ENCODE results near the gene RAB6B.

RAB6B gene

GRCh38 chr3:133905376-133905775 lies 9.7 kb upstream of the RAB6B start:
- Histone ChIP-seq H3K4me1 (ENCODE audit: control insufficient read depth, insufficient read depth, low read length) (no peaks in the 10 kb centered on the region), H3K36me3 (ENCODE audit: control insufficient read depth in 2 of 2, insufficient read depth in 1 of 2, low read length in 2 of 2) (no peaks in the 10 kb centered on the region), H3K9me3 (ENCODE audit: control insufficient read depth, insufficient read depth, low read depth, low read length) (no peaks in the 10 kb centered on the region), H3K4me3 (ENCODE audit: low read depth, low read length) (no peak overlapping the region), H3K27ac (ENCODE audit: extremely low read depth, low read depth, low read length) (no peak overlapping the region)
- TF ChIP-seq ZNF670 (tag by site-specific recombination; IDR thresholded peaks at IDR 0.05; ENCODE audit: low read depth) (no peak), ZNF48 (tag by site-specific recombination; IDR thresholded peaks at IDR 0.05) (no peak), GLI2 (tag by site-specific recombination; IDR thresholded peaks at IDR 0.05; ENCODE audit: borderline replicate concordance, low read depth) (no peak), HOXD13 (CRISPR knock-in tag; IDR thresholded peaks at IDR 0.05; ENCODE audit: borderline replicate concordance) (no peak), ZNF169 (tag by site-specific recombination; IDR thresholded peaks at IDR 0.05) (no peak), ZNF362 (tag by site-specific recombination; IDR thresholded peaks at IDR 0.05) (no peak), ZNF37A (tag by site-specific recombination; IDR thresholded peaks at IDR 0.05) (no peak), PRDM1 (tag by site-specific recombination; IDR thresholded peaks at IDR 0.05) (no peak)
- ChIA-PET POLR2A (no interaction called here), CTCF (interaction anchor here (0.8 to 0.9 kb wide), 2 partner anchors 87 to 308 kb away, joined by 4 read pairs; no protein-coding TSS in a partner anchor)

DNA sequence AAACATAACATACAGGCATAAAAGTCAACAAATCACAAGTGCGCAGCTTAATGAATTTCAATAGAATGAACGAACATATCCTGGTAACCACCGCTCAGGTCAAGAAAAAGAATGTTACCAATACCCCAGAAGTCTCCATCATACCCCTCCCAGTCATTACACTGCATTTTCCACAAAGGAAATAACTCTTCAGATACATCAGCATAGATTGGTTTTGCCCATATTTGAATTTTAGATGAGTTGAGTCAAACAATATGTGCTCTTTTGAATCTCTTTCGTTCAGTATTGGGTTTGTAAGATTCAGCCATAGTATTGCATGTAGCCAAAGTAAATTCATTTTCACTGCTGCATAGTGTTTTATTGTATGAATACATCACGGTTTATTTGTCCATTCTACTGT lies 6.2 kb upstream of the RAB6B start:
- H3K9me3 ChIP-seq (ENCODE audit: control insufficient read depth, insufficient read depth, low read depth, low read length) = no peaks in the 10 kb centered on the region
- no peak overlapping the region for H3K4me3 ChIP-seq (ENCODE audit: low read depth, low read length)
- no peak overlapping the region for H3K27ac ChIP-seq (ENCODE audit: extremely low read depth, low read depth, low read length)
- TF ChIP-seq ZNF292 (tag by site-specific recombination; IDR thresholded peaks at IDR 0.05; ENCODE audit: borderline replicate concordance, low read depth) (no peak), ZNF175 (tag by site-specific recombination; IDR thresholded peaks at IDR 0.05) (no peak), ZNF513 (tag by site-specific recombination; IDR thresholded peaks at IDR 0.05) (no peak), ZNF184 (tag by site-specific recombination; IDR thresholded peaks at IDR 0.05) (no peak), KLF8 (tag by site-specific recombination; IDR thresholded peaks at IDR 0.05) (no peak), ZBTB8A (tag by site-specific recombination; IDR thresholded peaks at IDR 0.05) (no peak), ZNF335 (tag by site-specific recombination; conservative IDR thresholded peaks at IDR 0.05) (no peak), ZNF580 (tag by site-specific recombination; IDR thresholded peaks at IDR 0.05) (no peak)
- TF ChIP-seq, protein P1, sequence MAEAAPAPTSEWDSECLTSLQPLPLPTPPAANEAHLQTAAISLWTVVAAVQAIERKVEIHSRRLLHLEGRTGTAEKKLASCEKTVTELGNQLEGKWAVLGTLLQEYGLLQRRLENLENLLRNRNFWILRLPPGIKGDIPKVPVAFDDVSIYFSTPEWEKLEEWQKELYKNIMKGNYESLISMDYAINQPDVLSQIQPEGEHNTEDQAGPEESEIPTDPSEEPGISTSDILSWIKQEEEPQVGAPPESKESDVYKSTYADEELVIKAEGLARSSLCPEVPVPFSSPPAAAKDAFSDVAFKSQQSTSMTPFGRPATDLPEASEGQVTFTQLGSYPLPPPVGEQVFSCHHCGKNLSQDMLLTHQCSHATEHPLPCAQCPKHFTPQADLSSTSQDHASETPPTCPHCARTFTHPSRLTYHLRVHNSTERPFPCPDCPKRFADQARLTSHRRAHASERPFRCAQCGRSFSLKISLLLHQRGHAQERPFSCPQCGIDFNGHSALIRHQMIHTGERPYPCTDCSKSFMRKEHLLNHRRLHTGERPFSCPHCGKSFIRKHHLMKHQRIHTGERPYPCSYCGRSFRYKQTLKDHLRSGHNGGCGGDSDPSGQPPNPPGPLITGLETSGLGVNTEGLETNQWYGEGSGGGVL (tag by site-specific recombination; IDR thresholded peaks at IDR 0.05) = no peak
- no peaks in the 10 kb centered on the region for H3K36me3 ChIP-seq (ENCODE audit: control insufficient read depth in 2 of 2, insufficient read depth in 1 of 2, low read length in 2 of 2)
- ChIA-PET POLR2A (no interaction called here), CTCF (interaction anchor here (0.8 kb wide), 1 partner anchor 9 kb away, joined by 5 read pairs; no protein-coding TSS in a partner anchor)
- no peaks in the 10 kb centered on the region for H3K4me1 ChIP-seq (ENCODE audit: control insufficient read depth, insufficient read depth, low read length)

GRCh38 chr3:133901083-133901482 lies 5.4 kb upstream of the RAB6B start:
- no peak overlapping the region for H3K4me3 ChIP-seq (ENCODE audit: low read depth, low read length)
- no peak overlapping the region for H3K27ac ChIP-seq (ENCODE audit: extremely low read depth, low read depth, low read length)
- no peaks in the 10 kb centered on the region for H3K9me3 ChIP-seq (ENCODE audit: control insufficient read depth, insufficient read depth, low read depth, low read length)
- ChIA-PET POLR2A (no interaction called here), CTCF (interaction anchor here (0.8 to 1.0 kb wide), 2 partner anchors 9 to 1174 kb away, joined by 4 to 5 read pairs; no protein-coding TSS in a partner anchor)
- no peaks in the 10 kb centered on the region for H3K36me3 ChIP-seq (ENCODE audit: control insufficient read depth in 2 of 2, insufficient read depth in 1 of 2, low read length in 2 of 2)
- H3K4me1 ChIP-seq (ENCODE audit: control insufficient read depth, insufficient read depth, low read length) = no peaks in the 10 kb centered on the region
- TF ChIP-seq ZNF776 (tag by site-specific recombination; IDR thresholded peaks at IDR 0.05; ENCODE audit: borderline replicate concordance) (no peak), ZNF366 (tag by site-specific recombination; conservative IDR thresholded peaks at IDR 0.05) (no peak), PRDM2 (tag by site-specific recombination; IDR thresholded peaks at IDR 0.05; ENCODE audit: borderline replicate concordance) (no peak), ZNF133 (tag by site-specific recombination; IDR thresholded peaks at IDR 0.05) (no peak), ZNF610 (tag by site-specific recombination; IDR thresholded peaks at IDR 0.05; ENCODE audit: borderline replicate concordance) (no peak)

Measured in HEK293 (cell line).